HPDE6-E6E7 (cell line): ENCODE results near the gene RPS2.
A peak's percentile ranks its signal among the peaks of the same experiment; 100 is the strongest.
"Not testable (repeated sequence)": the region's sequence is repeated elsewhere in the genome, so short reads cannot be mapped to it uniquely, and the experiment has no call there.

Source experiments
- DNase-seq: peaks from one replicate; pipeline ENCODE4 v3.0.0; 2011; ENCODE audit warnings: missing footprints; ENCODE audit errors: extremely low spot score

Gene RPS2

GRCh38 chr16:1964506-1965395 lies at the start of gene RPS2:
Gene RPS2, minus strand, starts transcription at chr16:1964826. Its CDS starts 201 bp downstream, at chr16:1964625.
- DNase-seq, result peak; percentile 98

- no peak for DNase-seq
These were observed 48.9 kb upstream of the RPS2 start for GRCh38 chr16:2013527-2013926.

- DNase-seq, result not testable (repeated sequence)
These were observed 47.1 kb upstream of the RPS2 start for GRCh38 chr16:2011726-2012125.

GRCh38 chr16:2009791-2010510 lies 45.3 kb upstream of the RPS2 start, which contains the start of gene ZNF598:
Gene ZNF598, minus strand, starts transcription at chr16:2009821.
- DNase-seq, result no peak

- no peak for DNase-seq
These were observed 44.6 kb upstream of the RPS2 start for GRCh38 chr16:2009164-2009711.

GRCh38 chr16:2008631-2009163 lies 44.1 kb upstream of the RPS2 start:
- no peak for DNase-seq

GRCh38 chr16:2008009-2008526 lies 43.4 kb upstream of the RPS2 start:
- DNase-seq, result peak; percentile 86

GRCh38 chr16:2007081-2007836 lies 42.6 kb upstream of the RPS2 start:
- no peak for DNase-seq

- DNase-seq, result no peak
These were observed 41.7 kb upstream of the RPS2 start for GRCh38 chr16:2006317-2006716.

GRCh38 chr16:2005646-2006045 lies 41.0 kb upstream of the RPS2 start:
- DNase-seq, result no peak

- no peak for DNase-seq
These were observed 40.3 kb upstream of the RPS2 start for GRCh38 chr16:2004795-2005517.

GRCh38 chr16:2003827-2004641 lies 39.4 kb upstream of the RPS2 start:
- no peak for DNase-seq

- DNase-seq, result no peak
These were observed 38.7 kb upstream of the RPS2 start for GRCh38 chr16:2003231-2003826.

- DNase-seq, result no peak
These were observed 38.0 kb upstream of the RPS2 start for GRCh38 chr16:2002406-2003230.

GRCh38 chr16:2001456-2002355 lies 37.1 kb upstream of the RPS2 start:
- no peak for DNase-seq

- no peak for DNase-seq
These were observed 36.4 kb upstream of the RPS2 start for GRCh38 chr16:2001035-2001434.

- DNase-seq, result no peak
These were observed 35.4 kb upstream of the RPS2 start for GRCh38 chr16:1999866-2000514.
